Measurements from ENCODE around the gene SLAMF6. TPM values are rescaled to one million over a fixed set of nuclear protein-coding genes. Genes with fewer than 3 reads are reported as not detected.
A peak's percentile ranks its signal among the peaks of the same experiment; 100 is the strongest.
"Not testable (repeated sequence)": the region's sequence is repeated elsewhere in the genome, so short reads cannot be mapped to it uniquely, and the experiment has no call there.

SLAMF6 gene
- total RNA-seq, 4 donors from 2014 or later: 0.20 to 1.5 (median 0.46) TPM

GRCh38 chr1:160567341-160567740 lies 44.3 kb upstream of the SLAMF6 start:
- Histone ChIP-seq H3K4me3 (no peak overlapping the region), H3K27me3 (no peaks in the 10 kb centered on the region), H3K4me1 (peaks cover 0 to 6% (median 1%) of the 10 kb centered on the region in 4 donors), H3K9me3 (peaks cover 0 to 4% (median 0%) of the 10 kb centered on the region in 4 donors), H3K27ac (peak overlapping the region in 1 of 4 donors; percentile 29), H3K36me3 (no peaks in the 10 kb centered on the region)
- no peak for DNase-seq (ENCODE audit: low spot score in 2 of 2)
- TF ChIP-seq EP300 (IDR thresholded peaks at IDR 0.05) (no peak), CTCF (IDR thresholded peaks at IDR 0.05) (no peak), POLR2A (IDR thresholded peaks at IDR 0.05) (no peak)
- WGBS, 2 donors: 75 to 77% methylated on average over 5 of the region's 5 CpGs

- Histone ChIP-seq H3K4me3 (no peak overlapping the region), H3K36me3 (no peaks in the 10 kb centered on the region), H3K27me3 (no peaks in the 10 kb centered on the region), H3K27ac (no peak overlapping the region), H3K4me1 (peaks cover 0 to 4% (median 1%) of the 10 kb centered on the region in 4 donors), H3K9me3 (peaks cover 0 to 8% (median 0%) of the 10 kb centered on the region in 4 donors)
- no peak for DNase-seq (ENCODE audit: low spot score in 2 of 2)
- 54% methylated on average over 4 of the region's 4 CpGs for WGBS, 2 donors
- TF ChIP-seq POLR2A (IDR thresholded peaks at IDR 0.05): no peak
- TF ChIP-seq CTCF (IDR thresholded peaks at IDR 0.05): no peak
- no peak for TF ChIP-seq EP300 (IDR thresholded peaks at IDR 0.05)
Measured at GRCh38 chr1:160565564-160565963, 42.5 kb upstream of the SLAMF6 start.

GRCh38 chr1:160563230-160563629 lies 40.2 kb upstream of the SLAMF6 start:
- WGBS, 2 donors: 76 to 91% methylated on average over 1 of the region's 1 CpG
- not testable (repeated sequence) for H3K4me3 ChIP-seq; H3K27ac ChIP-seq; H3K9me3 ChIP-seq; DNase-seq (ENCODE audit: low spot score in 2 of 2); H3K4me1 ChIP-seq; H3K27me3 ChIP-seq; H3K36me3 ChIP-seq

- H3K36me3 ChIP-seq; H3K4me1 ChIP-seq; H3K9me3 ChIP-seq; DNase-seq (ENCODE audit: low spot score in 2 of 2); H3K27me3 ChIP-seq; H3K4me3 ChIP-seq; H3K27ac ChIP-seq: not testable (repeated sequence)
- 74 to 88% methylated on average over 2 of the region's 2 CpGs for WGBS, 2 donors
Measured at GRCh38 chr1:160562745-160563144, 39.7 kb upstream of the SLAMF6 start.

GRCh38 chr1:160560806-160561205 lies 37.8 kb upstream of the SLAMF6 start:
- Histone ChIP-seq H3K27ac (no peak overlapping the region), H3K36me3 (no peaks in the 10 kb centered on the region), H3K27me3 (no peaks in the 10 kb centered on the region), H3K4me1 (peaks cover 0 to 2% (median 0%) of the 10 kb centered on the region in 4 donors), H3K9me3 (peaks cover 0 to 8% (median 0%) of the 10 kb centered on the region in 4 donors), H3K4me3 (no peak overlapping the region)
- TF ChIP-seq CTCF (IDR thresholded peaks at IDR 0.05): no peak
- TF ChIP-seq EP300 (IDR thresholded peaks at IDR 0.05): no peak
- TF ChIP-seq POLR2A (IDR thresholded peaks at IDR 0.05): no peak
- DNase-seq (ENCODE audit: low spot score in 2 of 2): no peak

- no peak overlapping the region for H3K4me3 ChIP-seq
- H3K4me1 ChIP-seq: no peaks in the 10 kb centered on the region
- no peaks in the 10 kb centered on the region for H3K27me3 ChIP-seq
- no peak overlapping the region for H3K27ac ChIP-seq
- DNase-seq (ENCODE audit: low spot score in 2 of 2): no peak
- H3K9me3 ChIP-seq: peaks cover 0 to 8% (median 0%) of the 10 kb centered on the region in 4 donors
- TF ChIP-seq POLR2A (IDR thresholded peaks at IDR 0.05) (no peak), EP300 (IDR thresholded peaks at IDR 0.05) (no peak), CTCF (IDR thresholded peaks at IDR 0.05) (no peak)
- no peaks in the 10 kb centered on the region for H3K36me3 ChIP-seq
- WGBS, 2 donors: 75 to 85% methylated on average over 4 of the region's 4 CpGs
Measured at GRCh38 chr1:160560045-160560705, 37.1 kb upstream of the SLAMF6 start.

GRCh38 chr1:160559437-160559836 lies 36.4 kb upstream of the SLAMF6 start:
- H3K4me1 ChIP-seq; H3K27ac ChIP-seq; H3K36me3 ChIP-seq; DNase-seq (ENCODE audit: low spot score in 2 of 2); H3K4me3 ChIP-seq; H3K9me3 ChIP-seq; H3K27me3 ChIP-seq: not testable (repeated sequence)
- WGBS, 2 donors: 86 to 87% methylated on average over 3 of the region's 3 CpGs
